ENCODE results near the gene KLHL30. TPM values are rescaled to one million over a fixed set of nuclear protein-coding genes. Genes with fewer than 3 reads are reported as not detected.

KLHL30 gene
- total and polyA plus RNA-seq, 11 donors, result 5.1 to 43.7 (median 23.0) TPM

- DNase-seq (peak in 1 of 5 donors; percentile 51), ATAC-seq (no peak)
- H3K9me3 ChIP-seq, result no peaks in the 10 kb centered on the region
- intact Hi-C loops (cut with DNase I), result no loop called here
- no peak overlapping the region for H3K4me3 ChIP-seq
- H3K27me3 ChIP-seq, result no peaks in the 10 kb centered on the region
- peaks cover 0 to 4% (median 0%) of the 10 kb centered on the region in 9 donors for H3K36me3 ChIP-seq
- H3K4me1 ChIP-seq, result peaks cover 0 to 12% (median 0%) of the 10 kb centered on the region in 12 donors
- TF ChIP-seq POLR2A (IDR thresholded peaks at IDR 0.05) (no peak), CTCF (IDR thresholded peaks at IDR 0.05) (no peak)
- peak overlapping the region in 1 of 12 donors; percentile 67 for H3K27ac ChIP-seq
- 78 to 82% (median 79%) methylated on average over 16 to 17 of the region's 17 CpGs for WGBS, 4 donors
Observed at GRCh38 chr2:238098901-238099713, 39.4 kb upstream of the KLHL30 start.

DNA sequence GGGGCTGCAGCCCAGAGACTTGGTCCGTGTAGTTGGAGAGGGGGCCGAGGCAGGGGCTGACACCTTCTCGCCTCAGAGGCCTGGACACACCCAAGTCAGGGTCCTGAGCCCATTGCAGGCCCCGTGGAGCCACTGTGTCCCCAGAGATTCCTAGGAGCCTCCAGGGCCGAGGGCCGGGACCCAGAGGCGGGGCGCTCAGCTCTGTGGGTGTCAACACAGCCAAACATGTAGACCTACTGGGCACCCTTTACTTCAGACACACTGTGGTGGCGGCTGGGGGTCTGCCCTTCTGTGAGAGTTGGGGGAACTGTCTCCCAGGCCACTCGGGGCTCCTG is 38.8 kb upstream of the KLHL30 start:
- no peak for TF ChIP-seq CTCF (IDR thresholded peaks at IDR 0.05)
- no peak for TF ChIP-seq POLR2A (IDR thresholded peaks at IDR 0.05)
- Histone ChIP-seq H3K4me1 (peaks cover 0 to 12% (median 0%) of the 10 kb centered on the region in 12 donors), H3K27me3 (no peaks in the 10 kb centered on the region), H3K27ac (peak overlapping the region in 1 of 12 donors; percentile 67), H3K4me3 (no peak overlapping the region), H3K36me3 (peaks cover 0 to under 1% (median 0%) of the 10 kb centered on the region in 9 donors), H3K9me3 (no peaks in the 10 kb centered on the region)
- intact Hi-C loops (cut with DNase I), result loop anchor here in 1 of 10 donors (10.0 kb wide), 1 partner anchor 245 kb away; the partner anchor contains the start of gene RAMP1
- DNase-seq, result peak in 1 of 5 donors; percentile 40
- WGBS, 4 donors, result 82 to 100% (median 90%) methylated on average over 2 to 10 of the region's 10 CpGs
- ATAC-seq, result no peak

GRCh38 chr2:238100049-238100820 is 38.2 kb upstream of the KLHL30 start, which contains the start of gene ESPNL:
ESPNL (plus strand) TSS chr2:238100340; CDS start chr2:238100420, 80 bp downstream.
- WGBS, 4 donors, result 84 to 88% (median 86%) methylated on average over 14 to 38 of the region's 38 CpGs
- ATAC-seq (peak in 1 of 4 donors; percentile 9), DNase-seq (peak in 1 of 5 donors; percentile 54)
- Histone ChIP-seq H3K27ac (peak within 1 kb of the TSS in 1 of 12 donors; percentile 67), H3K4me1 (peaks cover 0 to 12% (median 0%) of the 10 kb centered on the region in 12 donors), H3K9me3 (no peaks in the 10 kb centered on the region), H3K36me3 (no peaks in the 10 kb centered on the region), H3K27me3 (no peaks in the 10 kb centered on the region), H3K4me3 (no peak within 1 kb of the TSS)
- TF ChIP-seq POLR2A (IDR thresholded peaks at IDR 0.05), result no peak
- TF ChIP-seq CTCF (IDR thresholded peaks at IDR 0.05), result no peak
- intact Hi-C loops (cut with DNase I), result loop anchor here in 1 of 10 donors (10.0 kb wide), 1 partner anchor 245 kb away; the partner anchor contains the start of gene RAMP1

Data from heart left ventricle (tissue), 16 donors.